ENCODE results near the gene IDH1.

DNA sequence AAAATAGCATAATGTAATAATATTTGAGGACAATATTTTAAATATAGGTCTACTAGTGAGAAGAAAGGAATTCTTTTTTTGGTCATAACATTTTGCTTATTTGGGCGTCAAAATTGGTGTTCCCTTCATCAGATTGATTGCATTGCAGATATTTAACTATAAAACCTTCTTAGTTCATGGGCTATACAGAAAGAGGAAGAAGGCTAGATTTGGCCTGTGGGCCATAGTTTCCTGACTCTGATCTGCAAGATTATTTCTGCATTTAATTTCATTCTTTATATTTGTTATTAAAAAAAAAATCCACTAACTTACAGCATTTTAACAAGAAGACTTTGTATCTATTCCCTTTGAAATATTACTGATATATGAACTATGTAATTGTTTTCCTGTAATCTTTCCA, 43.1 kb upstream of the IDH1 start:
- no peak for TF ChIP-seq CTCF (conservative IDR thresholded peaks at IDR 0.05; ENCODE audit: low read depth, low read length)
- TF ChIP-seq RCOR1 (IDR thresholded peaks at IDR 0.05; ENCODE audit: insufficient replicate concordance, low read length) = no peak
- TF ChIP-seq SMC3 (IDR thresholded peaks at IDR 0.05; ENCODE audit: low read depth, low read length) = no peak
- TF ChIP-seq POLR2A (IDR thresholded peaks at IDR 0.05; ENCODE audit: low read depth, low read length) = no peak
- TF ChIP-seq RAD21 (IDR thresholded peaks at IDR 0.05; ENCODE audit: low read length) = no peak
- no peak for TF ChIP-seq CEBPB (IDR thresholded peaks at IDR 0.05; ENCODE audit: low read depth, low read length)
- TF ChIP-seq, protein P1, sequence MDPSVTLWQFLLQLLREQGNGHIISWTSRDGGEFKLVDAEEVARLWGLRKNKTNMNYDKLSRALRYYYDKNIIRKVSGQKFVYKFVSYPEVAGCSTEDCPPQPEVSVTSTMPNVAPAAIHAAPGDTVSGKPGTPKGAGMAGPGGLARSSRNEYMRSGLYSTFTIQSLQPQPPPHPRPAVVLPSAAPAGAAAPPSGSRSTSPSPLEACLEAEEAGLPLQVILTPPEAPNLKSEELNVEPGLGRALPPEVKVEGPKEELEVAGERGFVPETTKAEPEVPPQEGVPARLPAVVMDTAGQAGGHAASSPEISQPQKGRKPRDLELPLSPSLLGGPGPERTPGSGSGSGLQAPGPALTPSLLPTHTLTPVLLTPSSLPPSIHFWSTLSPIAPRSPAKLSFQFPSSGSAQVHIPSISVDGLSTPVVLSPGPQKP (IDR thresholded peaks at IDR 0.05; ENCODE audit: borderline replicate concordance, low read depth, low read length) = no peak
- TF ChIP-seq USF2 (IDR thresholded peaks at IDR 0.05; ENCODE audit: low read depth, low read length) = no peak

Measured in IMR-90 (cell line).